ENCODE measurements around the gene RNF130. TPM values are rescaled to one million over a fixed set of nuclear protein-coding genes. Genes with fewer than 3 reads are reported as not detected.
"Not testable (repeated sequence)": the region's sequence is repeated elsewhere in the genome, so short reads cannot be mapped to it uniquely, and the experiment has no call there.

RNF130 gene
- polyA plus RNA-seq, 1 donor from 2014 or later: 48.7 TPM

GRCh38 chr5:179998485-179998884, 73.1 kb downstream of the RNF130 start:
- H3F3A ChIP-seq (ENCODE audit: insufficient read depth, low read length, poor library complexity, severe bottlenecking): no peaks in the 10 kb centered on the region
- peaks cover 2% of the 10 kb centered on the region for H3K79me2 ChIP-seq (replicated peaks; ENCODE audit: insufficient read depth, low read length)
- H3K36me3 ChIP-seq (ENCODE audit: insufficient read depth, low read length): peaks cover 11% of the 10 kb centered on the region
- peaks cover 5% of the 10 kb centered on the region for H3K9me3 ChIP-seq (ENCODE audit: low read length)
- no peak overlapping the region for H3K4me3 ChIP-seq (ENCODE audit: low read length)
- no peak overlapping the region for H3K9ac ChIP-seq (ENCODE audit: low read length)
- H3K27ac ChIP-seq (ENCODE audit: low read length): no peak overlapping the region
- TF ChIP-seq MXI1 (conservative IDR thresholded peaks at IDR 0.05; ENCODE audit: poor library complexity, severe bottlenecking) (no peak), SMC3 (conservative IDR thresholded peaks at IDR 0.05; ENCODE audit: poor library complexity) (no peak)
- TF ChIP-seq, protein P1, sequence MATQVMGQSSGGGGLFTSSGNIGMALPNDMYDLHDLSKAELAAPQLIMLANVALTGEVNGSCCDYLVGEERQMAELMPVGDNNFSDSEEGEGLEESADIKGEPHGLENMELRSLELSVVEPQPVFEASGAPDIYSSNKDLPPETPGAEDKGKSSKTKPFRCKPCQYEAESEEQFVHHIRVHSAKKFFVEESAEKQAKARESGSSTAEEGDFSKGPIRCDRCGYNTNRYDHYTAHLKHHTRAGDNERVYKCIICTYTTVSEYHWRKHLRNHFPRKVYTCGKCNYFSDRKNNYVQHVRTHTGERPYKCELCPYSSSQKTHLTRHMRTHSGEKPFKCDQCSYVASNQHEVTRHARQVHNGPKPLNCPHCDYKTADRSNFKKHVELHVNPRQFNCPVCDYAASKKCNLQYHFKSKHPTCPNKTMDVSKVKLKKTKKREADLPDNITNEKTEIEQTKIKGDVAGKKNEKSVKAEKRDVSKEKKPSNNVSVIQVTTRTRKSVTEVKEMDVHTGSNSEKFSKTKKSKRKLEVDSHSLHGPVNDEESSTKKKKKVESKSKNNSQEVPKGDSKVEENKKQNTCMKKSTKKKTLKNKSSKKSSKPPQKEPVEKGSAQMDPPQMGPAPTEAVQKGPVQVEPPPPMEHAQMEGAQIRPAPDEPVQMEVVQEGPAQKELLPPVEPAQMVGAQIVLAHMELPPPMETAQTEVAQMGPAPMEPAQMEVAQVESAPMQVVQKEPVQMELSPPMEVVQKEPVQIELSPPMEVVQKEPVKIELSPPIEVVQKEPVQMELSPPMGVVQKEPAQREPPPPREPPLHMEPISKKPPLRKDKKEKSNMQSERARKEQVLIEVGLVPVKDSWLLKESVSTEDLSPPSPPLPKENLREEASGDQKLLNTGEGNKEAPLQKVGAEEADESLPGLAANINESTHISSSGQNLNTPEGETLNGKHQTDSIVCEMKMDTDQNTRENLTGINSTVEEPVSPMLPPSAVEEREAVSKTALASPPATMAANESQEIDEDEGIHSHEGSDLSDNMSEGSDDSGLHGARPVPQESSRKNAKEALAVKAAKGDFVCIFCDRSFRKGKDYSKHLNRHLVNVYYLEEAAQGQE (IDR thresholded peaks at IDR 0.05; ENCODE audit: borderline replicate concordance): no peak
- no peak overlapping the region for H2AFZ ChIP-seq (ENCODE audit: low read depth, low read length)
- H3K4me2 ChIP-seq (ENCODE audit: low read length): no peak overlapping the region
- H4K20me1 ChIP-seq (ENCODE audit: insufficient read depth): no peaks in the 10 kb centered on the region
- H3K27me3 ChIP-seq (ENCODE audit: insufficient read depth, low read depth, low read length): no peaks in the 10 kb centered on the region
- no peaks in the 10 kb centered on the region for H3K9me2 ChIP-seq (ENCODE audit: insufficient read depth, low read length)

DNA sequence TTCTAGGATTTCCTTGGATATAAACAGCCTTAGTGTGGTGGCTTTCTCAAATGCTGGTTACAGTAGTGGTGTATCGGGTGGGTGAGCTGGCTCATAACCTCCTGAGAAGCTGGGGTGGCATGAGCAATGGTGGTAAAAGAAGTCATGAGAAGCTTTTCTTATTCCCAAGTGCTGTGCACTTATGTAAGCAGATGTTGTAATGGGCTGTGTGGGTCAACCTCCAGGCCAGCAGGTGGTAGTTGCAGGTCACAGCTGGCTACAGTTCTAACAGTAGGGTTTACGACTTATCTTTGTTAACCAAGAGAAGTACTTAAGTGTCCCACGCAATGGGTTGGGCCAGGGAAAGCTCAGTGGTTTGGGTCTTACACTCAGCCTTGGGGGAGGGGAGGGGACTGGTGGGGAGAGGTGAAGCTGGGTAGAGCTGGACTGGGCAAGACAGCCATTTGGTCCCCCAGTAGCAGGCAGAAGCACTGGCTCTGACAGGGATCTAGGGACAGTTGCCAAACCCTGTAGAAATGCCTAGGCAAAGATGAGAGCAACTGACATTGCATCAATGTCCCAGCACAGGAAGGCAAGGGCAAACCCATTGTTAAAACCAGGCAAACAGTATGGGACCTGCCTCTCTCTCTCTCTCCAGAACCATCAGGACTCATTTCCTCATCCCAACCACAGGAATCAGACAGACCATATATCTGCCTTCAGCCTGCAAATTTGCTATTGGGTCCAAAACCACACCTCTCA, 76.8 kb downstream of the RNF130 start:
- no peak overlapping the region for H3K4me2 ChIP-seq (ENCODE audit: low read length)
- no peaks in the 10 kb centered on the region for H3F3A ChIP-seq (ENCODE audit: insufficient read depth, low read length, poor library complexity, severe bottlenecking)
- no peaks in the 10 kb centered on the region for H3K79me2 ChIP-seq (replicated peaks; ENCODE audit: insufficient read depth, low read length)
- no peak overlapping the region for H3K9ac ChIP-seq (ENCODE audit: low read length)
- H3K9me3 ChIP-seq (ENCODE audit: low read length): peaks cover 5% of the 10 kb centered on the region
- no peaks in the 10 kb centered on the region for H3K36me3 ChIP-seq (ENCODE audit: insufficient read depth, low read length)
- H3K9me2 ChIP-seq (ENCODE audit: insufficient read depth, low read length): no peaks in the 10 kb centered on the region
- TF ChIP-seq POLR2AphosphoS5 (IDR thresholded peaks at IDR 0.05): no peak
- TF ChIP-seq, protein P2, sequence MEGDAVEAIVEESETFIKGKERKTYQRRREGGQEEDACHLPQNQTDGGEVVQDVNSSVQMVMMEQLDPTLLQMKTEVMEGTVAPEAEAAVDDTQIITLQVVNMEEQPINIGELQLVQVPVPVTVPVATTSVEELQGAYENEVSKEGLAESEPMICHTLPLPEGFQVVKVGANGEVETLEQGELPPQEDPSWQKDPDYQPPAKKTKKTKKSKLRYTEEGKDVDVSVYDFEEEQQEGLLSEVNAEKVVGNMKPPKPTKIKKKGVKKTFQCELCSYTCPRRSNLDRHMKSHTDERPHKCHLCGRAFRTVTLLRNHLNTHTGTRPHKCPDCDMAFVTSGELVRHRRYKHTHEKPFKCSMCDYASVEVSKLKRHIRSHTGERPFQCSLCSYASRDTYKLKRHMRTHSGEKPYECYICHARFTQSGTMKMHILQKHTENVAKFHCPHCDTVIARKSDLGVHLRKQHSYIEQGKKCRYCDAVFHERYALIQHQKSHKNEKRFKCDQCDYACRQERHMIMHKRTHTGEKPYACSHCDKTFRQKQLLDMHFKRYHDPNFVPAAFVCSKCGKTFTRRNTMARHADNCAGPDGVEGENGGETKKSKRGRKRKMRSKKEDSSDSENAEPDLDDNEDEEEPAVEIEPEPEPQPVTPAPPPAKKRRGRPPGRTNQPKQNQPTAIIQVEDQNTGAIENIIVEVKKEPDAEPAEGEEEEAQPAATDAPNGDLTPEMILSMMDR (IDR thresholded peaks at IDR 0.05; ENCODE audit: poor library complexity, severe bottlenecking): no peak
- H2AFZ ChIP-seq (ENCODE audit: low read depth, low read length): no peak overlapping the region
- H3K27me3 ChIP-seq (ENCODE audit: insufficient read depth, low read depth, low read length): no peaks in the 10 kb centered on the region
- no peak overlapping the region for H3K27ac ChIP-seq (ENCODE audit: low read length)
- no peak overlapping the region for H3K4me3 ChIP-seq (ENCODE audit: low read length)
- H4K20me1 ChIP-seq (ENCODE audit: insufficient read depth): no peaks in the 10 kb centered on the region

- H3K36me3 ChIP-seq (ENCODE audit: insufficient read depth, low read length); H3K27me3 ChIP-seq (ENCODE audit: insufficient read depth, low read depth, low read length); H3K9me3 ChIP-seq (ENCODE audit: low read length); H2AFZ ChIP-seq (ENCODE audit: low read depth, low read length); H3K79me2 ChIP-seq (replicated peaks; ENCODE audit: insufficient read depth, low read length); H3K9ac ChIP-seq (ENCODE audit: low read length); H3K9me2 ChIP-seq (ENCODE audit: insufficient read depth, low read length); H3K4me3 ChIP-seq (ENCODE audit: low read length); H3K4me2 ChIP-seq (ENCODE audit: low read length); H3F3A ChIP-seq (ENCODE audit: insufficient read depth, low read length, poor library complexity, severe bottlenecking); H4K20me1 ChIP-seq (ENCODE audit: insufficient read depth); H3K27ac ChIP-seq (ENCODE audit: low read length): not testable (repeated sequence)
These were observed 78.7 kb downstream of the RNF130 start for GRCh38 chr5:179992855-179993254.

Measured in neural cell (in vitro differentiated cells).